Stimulated activated CD4-positive, alpha-beta T cell treated with anti-CD3 and anti-CD28 coated beads, Interleukin-4, amount 100 ng/mL, for 24 hours (primary cell): Measurements from ENCODE around the gene ACTN1.
A peak's percentile ranks its signal among the peaks of the same experiment; 100 is the strongest.

ENCODE experiments used
- DNase-seq: peaks from one replicate; pipeline ENCODE4 v3.0.0-alpha.2; 2020

ACTN1 gene

DNA sequence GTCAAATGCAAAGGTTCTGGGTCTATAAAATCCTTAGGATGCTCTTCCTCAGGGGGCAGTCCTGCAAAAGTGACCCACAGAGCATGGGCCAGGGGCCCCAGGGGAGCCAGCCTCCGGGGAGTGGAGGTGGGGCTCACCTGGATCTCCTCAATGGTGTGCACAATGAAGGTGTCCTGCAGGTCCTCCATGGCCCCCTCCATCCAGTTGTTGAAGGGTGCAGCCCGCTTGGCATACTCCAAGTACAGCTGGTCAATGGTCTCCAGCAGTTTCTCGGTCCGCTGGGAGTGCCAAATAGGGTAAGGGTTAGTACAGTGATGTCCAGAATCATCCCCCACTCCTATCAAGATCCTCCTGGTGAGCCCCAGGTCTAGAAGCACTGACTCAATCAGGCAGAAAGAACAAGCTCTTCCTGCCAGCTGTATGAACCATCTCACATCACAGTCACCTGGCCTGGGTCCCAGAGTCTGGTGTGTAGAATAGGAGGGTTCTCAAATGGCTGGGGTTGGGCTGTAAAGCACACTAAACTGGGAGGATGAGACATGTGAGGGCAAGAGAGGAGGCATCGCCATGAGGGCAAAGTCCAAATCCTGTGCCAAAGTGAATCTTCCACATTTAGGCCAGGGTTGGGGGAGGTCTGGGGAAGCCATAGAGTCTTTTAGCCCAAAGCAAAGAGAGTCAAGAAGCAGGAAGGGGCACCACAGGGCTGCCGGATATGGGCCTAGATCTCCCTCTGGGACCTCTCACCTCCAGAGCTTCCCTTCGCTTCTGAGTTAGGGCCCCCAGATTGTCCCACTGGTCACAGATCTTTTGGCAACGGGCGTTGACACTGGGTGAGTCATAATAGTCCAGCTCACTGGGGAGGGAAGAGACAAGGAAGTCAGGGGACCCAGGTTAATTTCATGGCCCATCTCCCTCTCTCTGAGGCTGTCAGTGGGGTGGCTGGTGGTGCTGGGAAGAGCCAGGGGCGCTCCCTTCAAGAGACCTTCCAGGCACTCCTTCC, 94.8 kb downstream of the ACTN1 start:
- DNase-seq = no peak

DNA sequence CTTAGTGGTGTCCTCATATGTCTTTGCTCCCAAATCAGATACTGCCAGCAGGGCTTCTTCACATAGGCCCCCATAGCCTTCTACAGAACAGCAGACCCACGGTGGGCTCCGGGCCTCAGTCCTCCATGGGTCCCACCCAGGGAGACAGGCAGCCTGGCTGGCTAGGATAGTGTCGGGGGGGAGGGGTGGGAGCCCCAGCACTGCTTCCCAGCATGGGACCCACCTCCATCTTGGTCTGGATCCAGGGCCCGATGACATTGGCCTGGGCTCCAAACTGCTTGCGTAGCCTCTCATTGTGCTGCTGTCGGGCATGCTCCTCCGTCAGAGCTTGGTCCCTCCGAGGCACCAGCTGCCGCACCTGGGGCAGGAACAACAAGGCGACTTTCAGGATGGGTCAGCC, 96.9 kb downstream of the ACTN1 start:
- DNase-seq = no peak

DNA sequence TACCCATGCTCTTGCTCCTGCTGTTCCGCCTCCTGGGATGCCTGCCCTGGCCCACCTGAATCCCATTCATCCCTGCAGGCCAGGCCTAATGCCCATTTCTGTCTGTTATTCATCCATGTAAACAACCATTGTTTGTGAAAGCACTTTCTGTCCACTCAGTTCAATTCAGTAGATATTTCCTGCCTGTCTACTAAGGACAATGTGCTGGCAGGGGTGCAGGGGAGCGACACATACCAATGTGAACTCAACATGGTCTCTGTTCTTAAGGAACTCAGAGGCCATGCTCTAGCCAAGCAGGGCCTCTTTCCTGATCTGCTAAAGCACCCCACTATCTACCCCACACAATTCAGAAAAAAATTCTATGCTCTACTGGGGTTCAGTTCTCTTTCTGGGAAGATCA, 97.7 kb downstream of the ACTN1 start:
- no peak for DNase-seq

DNA sequence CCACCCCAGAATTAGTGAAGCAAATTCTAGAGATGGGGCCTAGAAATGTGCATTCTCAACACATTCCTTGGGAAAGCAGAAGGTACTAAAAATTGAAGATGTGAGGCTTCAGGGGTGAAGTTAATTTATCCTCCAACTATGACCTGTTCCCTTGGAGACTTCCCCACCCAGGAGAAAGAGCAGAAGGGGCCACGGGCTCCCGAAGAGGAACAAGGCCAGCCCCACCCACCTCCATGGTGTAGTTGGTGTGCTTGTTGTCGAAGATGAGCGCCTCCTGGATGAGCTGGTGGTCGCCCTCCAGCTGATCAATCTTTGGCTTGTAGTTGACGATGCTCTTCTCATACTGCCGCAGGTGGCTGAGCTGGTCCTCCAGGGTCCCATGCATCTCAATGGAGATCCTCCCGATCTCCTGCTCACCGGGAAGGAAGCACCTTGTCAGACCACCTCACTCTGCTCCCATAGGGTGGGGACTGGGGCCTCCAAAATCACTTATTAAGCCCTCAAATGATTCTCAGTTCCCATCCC, 98.5 kb downstream of the ACTN1 start:
- DNase-seq = no peak

- no peak for DNase-seq
Measured at GRCh38 chr14:68879841-68880575, 99.1 kb downstream of the ACTN1 start.

DNA sequence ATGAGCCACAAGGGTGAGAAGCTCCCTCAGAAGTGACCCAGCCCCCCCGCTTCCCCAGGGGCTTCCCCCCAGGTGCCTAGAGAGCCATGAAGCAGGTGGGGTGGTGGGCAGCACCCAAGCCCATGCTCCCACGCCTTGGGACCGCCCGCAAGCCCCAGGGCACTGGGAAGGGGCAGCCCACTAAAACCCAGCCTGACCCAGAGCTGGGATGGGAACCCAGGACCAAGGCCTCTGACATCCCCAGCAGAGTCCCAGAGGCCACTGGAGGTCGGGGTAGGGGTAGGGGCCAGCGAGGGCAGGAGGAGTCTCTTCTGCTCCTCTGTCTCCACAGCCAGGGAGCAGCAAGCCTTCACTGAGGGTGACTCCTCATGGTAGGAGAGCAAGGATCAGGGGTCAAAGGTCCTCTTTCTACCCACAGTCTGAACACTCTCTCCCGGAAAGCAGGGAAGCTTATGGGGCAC, 99.8 kb downstream of the ACTN1 start:
- no peak for DNase-seq

- DNase-seq = no peak
Measured at GRCh38 chr14:68878908-68879307, 100.2 kb downstream of the ACTN1 start.

- DNase-seq = no peak
Measured at GRCh38 chr14:68877993-68878575, 101.0 kb downstream of the ACTN1 start.

DNA sequence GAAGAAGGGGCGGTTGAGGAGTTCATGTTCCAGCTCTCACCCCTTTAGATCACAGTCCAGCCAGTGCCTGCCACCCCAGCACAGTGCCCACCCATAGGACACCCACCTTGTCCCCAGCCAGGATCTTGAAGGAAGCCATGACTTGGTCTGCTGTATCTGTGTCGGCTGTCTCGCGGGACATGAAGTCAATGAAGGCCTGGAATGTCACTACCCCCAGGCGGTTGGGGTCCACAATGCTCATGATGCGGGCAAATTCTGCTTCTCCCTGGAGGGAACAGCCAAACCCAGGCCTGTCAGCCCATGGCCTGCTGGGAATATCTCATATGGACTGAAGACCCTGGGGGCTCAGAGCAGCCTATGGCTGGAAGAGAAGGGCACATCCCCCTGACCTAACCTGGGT, 102.1 kb downstream of the ACTN1 start:
- DNase-seq = no peak

DNA sequence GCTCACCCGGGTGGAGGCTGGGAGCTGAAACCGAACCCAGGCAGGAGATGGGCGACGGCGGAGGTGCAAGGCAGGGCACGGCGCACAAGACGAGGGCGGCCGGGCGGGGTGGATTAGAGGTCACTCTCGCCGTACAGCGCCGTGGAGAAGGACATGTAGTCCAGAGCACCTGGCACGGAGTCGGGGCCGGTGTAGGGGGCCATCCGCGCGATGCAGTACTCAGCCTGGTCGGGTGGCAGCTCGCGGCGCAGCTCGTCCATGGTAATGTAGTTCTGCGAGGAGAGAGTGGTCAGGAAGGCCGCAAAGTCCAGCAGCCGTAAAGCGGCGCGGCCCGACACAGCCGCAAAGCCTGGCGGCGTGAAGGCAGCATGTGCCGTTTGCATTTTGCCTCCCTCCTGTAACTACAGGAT, 104.4 kb downstream of the ACTN1 start:
- no peak for DNase-seq

DNA sequence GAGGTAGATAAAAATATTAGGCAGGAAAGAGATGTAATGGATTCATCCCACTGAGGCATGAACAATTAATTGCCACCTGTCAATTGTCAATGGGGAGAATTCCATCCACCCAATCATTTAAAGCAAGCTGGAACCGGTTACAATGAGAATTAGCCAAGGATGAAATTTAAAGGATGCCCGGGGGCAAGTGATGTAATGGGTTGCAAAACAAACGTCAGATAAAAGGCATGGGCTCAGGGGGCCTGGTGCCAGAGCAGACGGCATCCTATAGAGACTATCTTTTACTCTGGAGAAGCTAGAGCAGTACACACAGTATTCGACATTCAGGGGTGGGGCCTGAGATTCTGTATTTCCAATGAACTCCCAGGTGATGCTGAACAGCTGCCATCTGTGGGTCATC, 105.7 kb downstream of the ACTN1 start:
- no peak for DNase-seq

DNA sequence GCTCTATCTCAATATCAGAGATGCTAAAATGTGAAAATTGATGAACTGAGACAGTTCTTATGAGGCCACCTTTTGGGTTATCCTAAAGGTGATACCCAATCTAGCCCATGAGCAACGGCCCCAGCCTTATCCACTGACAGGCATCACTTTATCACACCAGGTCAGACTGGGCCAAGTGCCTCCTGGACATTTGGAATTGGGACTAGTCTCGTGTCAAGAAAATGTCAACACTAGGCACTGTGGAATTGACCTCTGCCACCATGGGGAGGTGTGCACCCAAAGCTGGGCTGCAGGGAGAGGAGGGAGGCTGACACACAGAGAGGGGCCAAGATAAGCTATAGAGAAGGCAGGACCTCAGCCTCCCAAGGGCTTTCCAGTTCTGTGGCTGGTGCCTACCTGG, 107.7 kb downstream of the ACTN1 start:
- no peak for DNase-seq

GRCh38 chr14:68866991-68867533, 112.0 kb downstream of the ACTN1 start:
- DNase-seq = no peak

DNA sequence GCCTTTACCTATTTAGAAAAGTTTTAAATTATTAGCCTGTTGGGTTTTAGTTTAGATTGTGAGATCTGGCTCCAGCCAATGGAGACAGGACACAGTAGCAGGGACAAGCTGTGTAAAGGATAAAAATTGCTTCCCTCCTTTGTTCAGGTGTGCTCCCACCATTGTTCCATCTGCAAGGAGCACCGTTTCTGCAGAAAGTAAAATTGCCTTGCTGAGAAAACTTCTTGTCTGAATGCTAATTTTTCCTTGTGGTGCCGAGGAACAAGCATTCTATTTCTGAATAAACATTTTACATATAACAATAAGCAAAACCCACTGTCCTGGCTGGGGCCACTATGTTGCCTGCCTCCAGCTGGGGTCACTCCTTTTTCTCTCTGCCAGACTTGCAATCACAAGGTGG, 113.6 kb downstream of the ACTN1 start:
- DNase-seq = no peak

DNA sequence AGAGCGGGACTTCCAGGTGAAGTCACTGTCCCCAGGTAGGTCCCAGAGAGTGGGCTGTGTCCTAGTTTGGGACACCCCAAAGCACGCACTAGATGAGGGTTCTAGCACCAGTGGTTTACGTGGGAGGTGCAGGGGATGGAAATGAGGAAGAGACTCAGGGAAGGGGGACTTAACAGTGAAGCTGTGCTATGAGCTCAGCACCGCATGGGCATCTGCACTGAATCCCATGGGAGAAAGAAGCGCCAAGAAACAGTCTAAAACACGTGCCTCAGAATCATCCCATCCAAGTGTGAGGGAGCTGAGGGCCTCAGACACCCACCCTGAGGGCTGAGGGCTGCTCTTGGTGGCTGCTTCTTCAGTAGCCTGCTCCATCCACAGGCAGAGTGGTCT, 114.7 kb downstream of the ACTN1 start:
- DNase-seq = no peak

GRCh38 chr14:68863610-68864360, 115.3 kb downstream of the ACTN1 start:
- no peak for DNase-seq

GRCh38 chr14:68862954-68863594, 116.0 kb downstream of the ACTN1 start:
- peak; percentile 71 for DNase-seq

- no peak for DNase-seq
Measured at GRCh38 chr14:68860771-68861170, 118.3 kb downstream of the ACTN1 start.

GRCh38 chr14:68857516-68858070, 121.5 kb downstream of the ACTN1 start:
- no peak for DNase-seq

- no peak for DNase-seq
Measured at GRCh38 chr14:68856572-68856971, 122.5 kb downstream of the ACTN1 start.

- no peak for DNase-seq
Measured at GRCh38 chr14:68854421-68854820, 124.7 kb downstream of the ACTN1 start.
